ENCODE results near the gene LHFPL3. TPM values are rescaled to one million over a fixed set of nuclear protein-coding genes. Genes with fewer than 3 reads are reported as not detected.

Gene LHFPL3
- polyA plus RNA-seq, 1 donor from 2014 or later: 5.6 TPM

GRCh38 chr7:104945599-104945956 is 617.2 kb downstream of the LHFPL3 start:
- Histone ChIP-seq H2AFZ (ENCODE audit: low read depth, low read length) (no peak overlapping the region), H3K79me2 (replicated peaks; ENCODE audit: insufficient read depth, low read length) (no peaks in the 10 kb centered on the region), H3K4me2 (ENCODE audit: low read length) (no peak overlapping the region), H3K9me3 (ENCODE audit: low read length) (no peaks in the 10 kb centered on the region), H3F3A (ENCODE audit: insufficient read depth, low read length, poor library complexity, severe bottlenecking) (no peaks in the 10 kb centered on the region), H3K27ac (ENCODE audit: low read length) (no peak overlapping the region), H3K4me3 (ENCODE audit: low read length) (no peak overlapping the region), H4K20me1 (ENCODE audit: insufficient read depth) (no peaks in the 10 kb centered on the region), H3K27me3 (ENCODE audit: insufficient read depth, low read depth, low read length) (no peaks in the 10 kb centered on the region), H3K9me2 (ENCODE audit: insufficient read depth, low read length) (no peaks in the 10 kb centered on the region), H3K9ac (ENCODE audit: low read length) (no peak overlapping the region), H3K36me3 (ENCODE audit: insufficient read depth, low read length) (no peaks in the 10 kb centered on the region)
- TF ChIP-seq EZH2 (IDR thresholded peaks at IDR 0.05; ENCODE audit: borderline replicate concordance, insufficient read depth, low read length, poor library complexity, severe bottlenecking): no peak
- no peak for TF ChIP-seq TAF1 (IDR thresholded peaks at IDR 0.05; ENCODE audit: low read depth)
- no peak for TF ChIP-seq POLR2AphosphoS5 (IDR thresholded peaks at IDR 0.05)
- no peak for TF ChIP-seq MXI1 (conservative IDR thresholded peaks at IDR 0.05; ENCODE audit: poor library complexity, severe bottlenecking)
- no peak for TF ChIP-seq RAD21 (conservative IDR thresholded peaks at IDR 0.05)
- TF ChIP-seq REST (IDR thresholded peaks at IDR 0.05; ENCODE audit: borderline replicate concordance): no peak

GRCh38 chr7:104946338-104946737 is 617.9 kb downstream of the LHFPL3 start:
- H3K9me2 ChIP-seq (ENCODE audit: insufficient read depth, low read length): no peaks in the 10 kb centered on the region
- H3K79me2 ChIP-seq (replicated peaks; ENCODE audit: insufficient read depth, low read length): no peaks in the 10 kb centered on the region
- TF ChIP-seq EZH2 (IDR thresholded peaks at IDR 0.05; ENCODE audit: borderline replicate concordance, insufficient read depth, low read length, poor library complexity, severe bottlenecking) (no peak), SMC3 (conservative IDR thresholded peaks at IDR 0.05; ENCODE audit: poor library complexity) (no peak), TAF1 (IDR thresholded peaks at IDR 0.05; ENCODE audit: low read depth) (no peak), POLR2AphosphoS5 (IDR thresholded peaks at IDR 0.05) (no peak), MXI1 (conservative IDR thresholded peaks at IDR 0.05; ENCODE audit: poor library complexity, severe bottlenecking) (no peak), REST (IDR thresholded peaks at IDR 0.05; ENCODE audit: borderline replicate concordance) (no peak), CTCF (IDR thresholded peaks at IDR 0.05; ENCODE audit: poor library complexity, severe bottlenecking) (no peak), RAD21 (conservative IDR thresholded peaks at IDR 0.05) (no peak), EP300 (conservative IDR thresholded peaks at IDR 0.05; ENCODE audit: poor library complexity, severe bottlenecking) (no peak)
- no peak overlapping the region for H3K4me3 ChIP-seq (ENCODE audit: low read length)
- no peaks in the 10 kb centered on the region for H3K36me3 ChIP-seq (ENCODE audit: insufficient read depth, low read length)
- H3K4me2 ChIP-seq (ENCODE audit: low read length): no peak overlapping the region
- H2AFZ ChIP-seq (ENCODE audit: low read depth, low read length): no peak overlapping the region
- H3K9ac ChIP-seq (ENCODE audit: low read length): no peak overlapping the region
- H3F3A ChIP-seq (ENCODE audit: insufficient read depth, low read length, poor library complexity, severe bottlenecking): no peaks in the 10 kb centered on the region
- no peaks in the 10 kb centered on the region for H3K27me3 ChIP-seq (ENCODE audit: insufficient read depth, low read depth, low read length)
- no peaks in the 10 kb centered on the region for H4K20me1 ChIP-seq (ENCODE audit: insufficient read depth)
- H3K9me3 ChIP-seq (ENCODE audit: low read length): no peaks in the 10 kb centered on the region
- no peak overlapping the region for H3K27ac ChIP-seq (ENCODE audit: low read length)
